SK-N-SH treated with all-trans-retinoic acid at 6 μM for 48 hours (cell line): ENCODE data around the gene ASTN2.

Source experiments
- ATAC-seq: fragments of 200-7000 bp; cut with Tn5 transposase; 3 replicates; pipeline ENCODE4 v1.9.1; 2020; ENCODE audit warnings: mild to moderate bottlenecking, moderate library complexity
- BACH2 ChIP-seq: fragments of 250-450 bp; sonication (Bioruptor Pico); IDR thresholded peaks from 2 replicates; pipeline ENCODE4 v1.9.0; 2021; ENCODE audit warnings: mild to moderate bottlenecking, borderline replicate concordance
- CSDC2 ChIP-seq: fragments of 250-450 bp; sonication (Bioruptor Pico); IDR thresholded peaks from 2 replicates; pipeline ENCODE4 v1.5.0; 2020; ENCODE audit warnings: mild to moderate bottlenecking, moderate library complexity
- ESRRG ChIP-seq: fragments of 250-450 bp; sonication (Bioruptor Pico); IDR thresholded peaks from 2 replicates; pipeline ENCODE4 v1.6.1; 2021; ENCODE audit warnings: mild to moderate bottlenecking
- GLIS3 ChIP-seq: fragments of 250-450 bp; sonication (Bioruptor Pico); IDR thresholded peaks from 2 replicates; pipeline ENCODE4 v1.5.0; 2020; ENCODE audit warnings: mild to moderate bottlenecking, moderate library complexity
- ISL1 ChIP-seq: fragments of 250-450 bp; sonication (Bioruptor Pico); IDR thresholded peaks from 2 replicates; pipeline ENCODE4 v2.1.2; 2022; ENCODE audit warnings: mild to moderate bottlenecking, moderate library complexity
- OSR1 ChIP-seq: fragments of 250-450 bp; sonication (Bioruptor Pico); IDR thresholded peaks from 2 replicates; pipeline ENCODE4 v1.8.0; 2022; ENCODE audit warnings: moderate library complexity, mild to moderate bottlenecking, inconsistent platforms
- PPARA ChIP-seq: fragments of 250-450 bp; sonication (Bioruptor Pico); IDR thresholded peaks from 2 replicates; pipeline ENCODE4 v1.5.0; 2020; ENCODE audit warnings: mild to moderate bottlenecking, borderline replicate concordance
- SNAI2 ChIP-seq: fragments of 250-450 bp; sonication (Bioruptor Pico); IDR thresholded peaks from 2 replicates; pipeline ENCODE4 v1.5.0; 2020; ENCODE audit warnings: mild to moderate bottlenecking, moderate library complexity
- TCF4 ChIP-seq: fragments of 250-450 bp; sonication (Bioruptor Pico); IDR thresholded peaks from 2 replicates; pipeline ENCODE4 v1.8.0; 2021; ENCODE audit warnings: mild to moderate bottlenecking, moderate library complexity, borderline replicate concordance
- ZC3H10 ChIP-seq: fragments of 250-450 bp; sonication (Bioruptor Pico); IDR thresholded peaks from 2 replicates; pipeline ENCODE4 v1.5.1; 2021; ENCODE audit warnings: mild to moderate bottlenecking, moderate library complexity
- ZFP3 ChIP-seq: fragments of 250-450 bp; sonication (Bioruptor Pico); IDR thresholded peaks from 2 replicates; pipeline ENCODE4 v1.5.0; 2020; ENCODE audit warnings: mild to moderate bottlenecking, moderate library complexity
- ZFP30 ChIP-seq: fragments of 450-650 bp; formaldehyde crosslinking; IDR thresholded peaks from 2 replicates; pipeline ENCODE4 v1.5.0; 2022; ENCODE audit warnings: mild to moderate bottlenecking, moderate library complexity
- ZNF565 ChIP-seq: fragments of 450-650 bp; formaldehyde crosslinking; conservative IDR thresholded peaks from 2 replicates; pipeline ENCODE4 v1.5.0; 2020; ENCODE audit warnings: low read depth, mild to moderate bottlenecking, moderate library complexity
- ZNF8 ChIP-seq: fragments of 450-650 bp; formaldehyde crosslinking; IDR thresholded peaks from 2 replicates; pipeline ENCODE4 v1.5.0; 2020; ENCODE audit warnings: mild to moderate bottlenecking, moderate library complexity
- TF ChIP-seq, protein P1 (sequence below): fragments of 250-450 bp; sonication (Bioruptor Pico); IDR thresholded peaks from 2 replicates; pipeline ENCODE4 v1.8.0; 2021; ENCODE audit warnings: low read depth, mild to moderate bottlenecking, moderate library complexity, borderline replicate concordance
- TF ChIP-seq, protein P2 (sequence below): fragments of 250-450 bp; sonication (Bioruptor Pico); IDR thresholded peaks from 2 replicates; pipeline ENCODE4 v1.5.0; 2020; ENCODE audit warnings: mild to moderate bottlenecking, moderate library complexity
- TF ChIP-seq, protein P3 (sequence below): fragments of 250-450 bp; sonication (Bioruptor Pico); IDR thresholded peaks from 2 replicates; pipeline ENCODE4 v1.8.0; 2020; ENCODE audit warnings: mild to moderate bottlenecking, moderate library complexity, borderline replicate concordance
- TF ChIP-seq, protein P4 (sequence below): fragments of 250-450 bp; sonication (Bioruptor Pico); IDR thresholded peaks from 2 replicates; pipeline ENCODE4 v1.5.1; 2021; ENCODE audit warnings: mild to moderate bottlenecking, moderate library complexity
- TF ChIP-seq, protein P5 (sequence below): fragments of 250-450 bp; sonication (Bioruptor Pico); IDR thresholded peaks from 2 replicates; pipeline ENCODE4 v1.5.1; 2020; ENCODE audit warnings: low read depth, mild to moderate bottlenecking, moderate library complexity

ASTN2 gene

DNA sequence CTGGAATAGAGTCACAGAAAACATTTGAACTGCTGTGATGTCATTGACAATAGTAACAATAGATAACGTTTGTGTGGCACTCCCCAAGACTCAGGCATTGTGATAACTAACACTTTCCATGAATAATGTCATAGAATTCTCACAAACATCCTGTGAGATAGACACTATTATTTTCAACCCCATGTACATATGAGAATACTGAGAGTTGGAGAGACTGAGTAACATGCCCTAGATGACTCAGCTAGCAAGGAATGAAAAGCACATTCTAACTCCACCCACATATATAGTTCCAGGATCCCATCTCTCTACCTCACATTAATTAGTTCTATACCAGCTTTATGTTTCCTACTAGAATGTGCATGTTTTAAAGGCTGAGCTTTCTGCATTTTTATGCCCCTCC is 71.4 kb downstream of the ASTN2 start:
- ATAC-seq, result no peak

DNA sequence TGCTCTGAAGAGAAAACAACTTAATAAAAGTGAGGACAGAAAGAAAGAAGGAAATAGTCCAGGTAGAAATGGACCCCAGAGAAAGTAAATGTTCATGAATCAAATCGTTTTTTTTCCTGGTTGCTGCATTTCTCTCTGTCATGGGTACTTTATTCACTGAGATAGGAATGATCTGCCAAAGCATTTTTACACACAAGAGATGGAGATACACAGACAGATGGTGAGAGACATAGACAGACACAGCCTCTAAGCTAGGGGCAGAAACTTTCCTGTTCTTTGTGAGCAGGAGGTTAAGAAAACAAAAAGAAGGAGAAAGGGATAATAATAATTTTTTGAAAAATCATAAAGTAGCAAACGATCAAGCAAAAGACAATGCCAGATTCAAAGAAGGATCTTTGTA is 73.7 kb downstream of the ASTN2 start:
- TF ChIP-seq BACH2 (CRISPR knock-in tag), result no peak
- TF ChIP-seq, protein P1, sequence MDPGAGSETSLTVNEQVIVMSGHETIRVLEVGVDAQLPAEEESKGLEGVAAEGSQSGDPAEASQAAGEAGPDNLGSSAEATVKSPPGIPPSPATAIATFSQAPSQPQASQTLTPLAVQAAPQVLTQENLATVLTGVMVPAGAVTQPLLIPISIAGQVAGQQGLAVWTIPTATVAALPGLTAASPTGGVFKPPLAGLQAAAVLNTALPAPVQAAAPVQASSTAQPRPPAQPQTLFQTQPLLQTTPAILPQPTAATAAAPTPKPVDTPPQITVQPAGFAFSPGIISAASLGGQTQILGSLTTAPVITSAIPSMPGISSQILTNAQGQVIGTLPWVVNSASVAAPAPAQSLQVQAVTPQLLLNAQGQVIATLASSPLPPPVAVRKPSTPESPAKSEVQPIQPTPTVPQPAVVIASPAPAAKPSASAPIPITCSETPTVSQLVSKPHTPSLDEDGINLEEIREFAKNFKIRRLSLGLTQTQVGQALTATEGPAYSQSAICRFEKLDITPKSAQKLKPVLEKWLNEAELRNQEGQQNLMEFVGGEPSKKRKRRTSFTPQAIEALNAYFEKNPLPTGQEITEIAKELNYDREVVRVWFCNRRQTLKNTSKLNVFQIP (CRISPR knock-in tag), result no peak
- TF ChIP-seq SNAI2 (CRISPR knock-in tag), result no peak
- ATAC-seq, result no peak

More for the DNA sequence above, 71.4 kb downstream of the ASTN2 start:
- TF ChIP-seq ZNF8 (CRISPR knock-in tag), result no peak
- no peak for TF ChIP-seq ISL1 (CRISPR knock-in tag)
- TF ChIP-seq, protein P2, sequence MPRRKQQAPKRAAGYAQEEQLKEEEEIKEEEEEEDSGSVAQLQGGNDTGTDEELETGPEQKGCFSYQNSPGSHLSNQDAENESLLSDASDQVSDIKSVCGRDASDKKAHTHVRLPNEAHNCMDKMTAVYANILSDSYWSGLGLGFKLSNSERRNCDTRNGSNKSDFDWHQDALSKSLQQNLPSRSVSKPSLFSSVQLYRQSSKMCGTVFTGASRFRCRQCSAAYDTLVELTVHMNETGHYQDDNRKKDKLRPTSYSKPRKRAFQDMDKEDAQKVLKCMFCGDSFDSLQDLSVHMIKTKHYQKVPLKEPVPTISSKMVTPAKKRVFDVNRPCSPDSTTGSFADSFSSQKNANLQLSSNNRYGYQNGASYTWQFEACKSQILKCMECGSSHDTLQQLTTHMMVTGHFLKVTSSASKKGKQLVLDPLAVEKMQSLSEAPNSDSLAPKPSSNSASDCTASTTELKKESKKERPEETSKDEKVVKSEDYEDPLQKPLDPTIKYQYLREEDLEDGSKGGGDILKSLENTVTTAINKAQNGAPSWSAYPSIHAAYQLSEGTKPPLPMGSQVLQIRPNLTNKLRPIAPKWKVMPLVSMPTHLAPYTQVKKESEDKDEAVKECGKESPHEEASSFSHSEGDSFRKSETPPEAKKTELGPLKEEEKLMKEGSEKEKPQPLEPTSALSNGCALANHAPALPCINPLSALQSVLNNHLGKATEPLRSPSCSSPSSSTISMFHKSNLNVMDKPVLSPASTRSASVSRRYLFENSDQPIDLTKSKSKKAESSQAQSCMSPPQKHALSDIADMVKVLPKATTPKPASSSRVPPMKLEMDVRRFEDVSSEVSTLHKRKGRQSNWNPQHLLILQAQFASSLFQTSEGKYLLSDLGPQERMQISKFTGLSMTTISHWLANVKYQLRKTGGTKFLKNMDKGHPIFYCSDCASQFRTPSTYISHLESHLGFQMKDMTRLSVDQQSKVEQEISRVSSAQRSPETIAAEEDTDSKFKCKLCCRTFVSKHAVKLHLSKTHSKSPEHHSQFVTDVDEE (CRISPR knock-in tag), result no peak

DNA sequence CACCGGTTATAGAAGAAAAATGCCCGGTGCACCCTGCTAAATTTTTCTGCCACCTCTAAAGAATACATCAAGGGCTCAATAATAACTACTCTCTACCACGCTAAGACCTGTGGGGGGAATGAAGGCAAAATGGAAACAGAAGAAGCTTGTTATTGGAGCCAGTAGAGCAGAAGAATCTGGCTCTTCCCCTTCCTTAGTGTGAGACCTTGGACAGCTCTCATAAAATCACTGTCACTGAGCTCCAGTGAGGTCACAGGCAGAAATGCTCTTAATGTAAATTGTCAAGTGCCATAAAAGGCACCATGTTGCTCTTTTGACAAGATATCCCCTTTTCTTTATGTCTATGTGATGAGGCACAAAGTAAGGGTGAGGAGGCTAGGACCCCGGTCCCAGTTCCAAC is 74.4 kb downstream of the ASTN2 start:
- TF ChIP-seq ZFP30, result no peak
- no peak for TF ChIP-seq TCF4 (CRISPR knock-in tag)
- TF ChIP-seq, all 23 proteins: peak for 0

DNA sequence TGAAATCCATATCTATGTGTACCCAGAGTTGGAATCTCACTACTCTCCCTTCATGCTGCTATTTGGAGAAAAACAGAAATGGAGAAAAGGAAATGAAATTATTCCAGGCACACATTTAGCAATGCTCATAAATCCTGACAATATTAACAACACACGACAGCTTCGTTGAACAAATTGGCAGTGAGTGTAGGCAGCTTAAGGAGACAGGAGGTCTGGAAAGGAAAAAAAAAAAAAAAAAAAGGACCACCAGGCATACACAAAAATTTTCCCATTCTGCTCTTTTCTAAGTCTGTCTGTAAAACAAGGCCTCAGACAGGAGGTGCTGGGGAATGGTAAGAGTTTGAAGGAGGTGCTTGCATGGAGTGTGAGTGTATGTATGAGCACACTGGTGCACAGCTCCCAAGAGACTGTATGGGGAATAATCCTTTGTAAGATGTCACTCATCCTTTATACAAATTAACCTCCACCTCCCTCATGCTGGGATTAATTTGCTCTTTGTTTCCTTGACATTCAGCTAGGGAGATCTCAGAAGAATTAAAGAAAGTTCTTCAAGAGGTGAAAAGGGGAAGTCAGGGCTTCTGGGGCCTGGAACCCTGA is 78.9 kb downstream of the ASTN2 start:
- ATAC-seq, result no peak
- TF ChIP-seq, protein P3, sequence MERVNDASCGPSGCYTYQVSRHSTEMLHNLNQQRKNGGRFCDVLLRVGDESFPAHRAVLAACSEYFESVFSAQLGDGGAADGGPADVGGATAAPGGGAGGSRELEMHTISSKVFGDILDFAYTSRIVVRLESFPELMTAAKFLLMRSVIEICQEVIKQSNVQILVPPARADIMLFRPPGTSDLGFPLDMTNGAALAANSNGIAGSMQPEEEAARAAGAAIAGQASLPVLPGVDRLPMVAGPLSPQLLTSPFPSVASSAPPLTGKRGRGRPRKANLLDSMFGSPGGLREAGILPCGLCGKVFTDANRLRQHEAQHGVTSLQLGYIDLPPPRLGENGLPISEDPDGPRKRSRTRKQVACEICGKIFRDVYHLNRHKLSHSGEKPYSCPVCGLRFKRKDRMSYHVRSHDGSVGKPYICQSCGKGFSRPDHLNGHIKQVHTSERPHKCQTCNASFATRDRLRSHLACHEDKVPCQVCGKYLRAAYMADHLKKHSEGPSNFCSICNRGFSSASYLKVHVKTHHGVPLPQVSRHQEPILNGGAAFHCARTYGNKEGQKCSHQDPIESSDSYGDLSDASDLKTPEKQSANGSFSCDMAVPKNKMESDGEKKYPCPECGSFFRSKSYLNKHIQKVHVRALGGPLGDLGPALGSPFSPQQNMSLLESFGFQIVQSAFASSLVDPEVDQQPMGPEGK (CRISPR knock-in tag), result no peak
- TF ChIP-seq CSDC2 (CRISPR knock-in tag) (no peak), OSR1 (no peak), GLIS3 (CRISPR knock-in tag) (no peak), ISL1 (CRISPR knock-in tag) (no peak), TCF4 (CRISPR knock-in tag) (no peak), ZC3H10 (CRISPR knock-in tag) (no peak), SNAI2 (CRISPR knock-in tag) (no peak), ZNF565 (no peak), PPARA (CRISPR knock-in tag) (no peak), ZNF8 (CRISPR knock-in tag) (no peak), ESRRG (CRISPR knock-in tag) (no peak), ZFP3 (no peak)
- TF ChIP-seq, protein P4, sequence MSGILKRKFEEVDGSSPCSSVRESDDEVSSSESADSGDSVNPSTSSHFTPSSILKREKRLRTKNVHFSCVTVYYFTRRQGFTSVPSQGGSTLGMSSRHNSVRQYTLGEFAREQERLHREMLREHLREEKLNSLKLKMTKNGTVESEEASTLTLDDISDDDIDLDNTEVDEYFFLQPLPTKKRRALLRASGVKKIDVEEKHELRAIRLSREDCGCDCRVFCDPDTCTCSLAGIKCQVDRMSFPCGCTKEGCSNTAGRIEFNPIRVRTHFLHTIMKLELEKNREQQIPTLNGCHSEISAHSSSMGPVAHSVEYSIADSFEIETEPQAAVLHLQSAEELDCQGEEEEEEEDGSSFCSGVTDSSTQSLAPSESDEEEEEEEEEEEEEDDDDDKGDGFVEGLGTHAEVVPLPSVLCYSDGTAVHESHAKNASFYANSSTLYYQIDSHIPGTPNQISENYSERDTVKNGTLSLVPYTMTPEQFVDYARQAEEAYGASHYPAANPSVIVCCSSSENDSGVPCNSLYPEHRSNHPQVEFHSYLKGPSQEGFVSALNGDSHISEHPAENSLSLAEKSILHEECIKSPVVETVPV (CRISPR knock-in tag), result no peak
- TF ChIP-seq, protein P5, sequence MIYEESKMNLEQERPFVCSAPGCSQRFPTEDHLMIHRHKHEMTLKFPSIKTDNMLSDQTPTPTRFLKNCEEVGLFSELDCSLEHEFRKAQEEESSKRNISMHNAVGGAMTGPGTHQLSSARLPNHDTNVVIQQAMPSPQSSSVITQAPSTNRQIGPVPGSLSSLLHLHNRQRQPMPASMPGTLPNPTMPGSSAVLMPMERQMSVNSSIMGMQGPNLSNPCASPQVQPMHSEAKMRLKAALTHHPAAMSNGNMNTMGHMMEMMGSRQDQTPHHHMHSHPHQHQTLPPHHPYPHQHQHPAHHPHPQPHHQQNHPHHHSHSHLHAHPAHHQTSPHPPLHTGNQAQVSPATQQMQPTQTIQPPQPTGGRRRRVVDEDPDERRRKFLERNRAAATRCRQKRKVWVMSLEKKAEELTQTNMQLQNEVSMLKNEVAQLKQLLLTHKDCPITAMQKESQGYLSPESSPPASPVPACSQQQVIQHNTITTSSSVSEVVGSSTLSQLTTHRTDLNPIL (CRISPR knock-in tag), result no peak

More for the DNA sequence above, 74.4 kb downstream of the ASTN2 start:
- no peak for ATAC-seq
